Stimulated activated CD8-positive, alpha-beta memory T cell treated with anti-CD3 and anti-CD28 coated beads, Interleukin-12 subunit alpha, Interleukin-12 subunit beta, amount 100 ng/mL, for 1 hour (primary cell): ENCODE results near the gene LAMA3.

Experiments used
- DNase-seq: peaks from one replicate; pipeline ENCODE4 v3.0.0-alpha.2; 2020; ENCODE audit warnings: low read depth

LAMA3 gene

DNA sequence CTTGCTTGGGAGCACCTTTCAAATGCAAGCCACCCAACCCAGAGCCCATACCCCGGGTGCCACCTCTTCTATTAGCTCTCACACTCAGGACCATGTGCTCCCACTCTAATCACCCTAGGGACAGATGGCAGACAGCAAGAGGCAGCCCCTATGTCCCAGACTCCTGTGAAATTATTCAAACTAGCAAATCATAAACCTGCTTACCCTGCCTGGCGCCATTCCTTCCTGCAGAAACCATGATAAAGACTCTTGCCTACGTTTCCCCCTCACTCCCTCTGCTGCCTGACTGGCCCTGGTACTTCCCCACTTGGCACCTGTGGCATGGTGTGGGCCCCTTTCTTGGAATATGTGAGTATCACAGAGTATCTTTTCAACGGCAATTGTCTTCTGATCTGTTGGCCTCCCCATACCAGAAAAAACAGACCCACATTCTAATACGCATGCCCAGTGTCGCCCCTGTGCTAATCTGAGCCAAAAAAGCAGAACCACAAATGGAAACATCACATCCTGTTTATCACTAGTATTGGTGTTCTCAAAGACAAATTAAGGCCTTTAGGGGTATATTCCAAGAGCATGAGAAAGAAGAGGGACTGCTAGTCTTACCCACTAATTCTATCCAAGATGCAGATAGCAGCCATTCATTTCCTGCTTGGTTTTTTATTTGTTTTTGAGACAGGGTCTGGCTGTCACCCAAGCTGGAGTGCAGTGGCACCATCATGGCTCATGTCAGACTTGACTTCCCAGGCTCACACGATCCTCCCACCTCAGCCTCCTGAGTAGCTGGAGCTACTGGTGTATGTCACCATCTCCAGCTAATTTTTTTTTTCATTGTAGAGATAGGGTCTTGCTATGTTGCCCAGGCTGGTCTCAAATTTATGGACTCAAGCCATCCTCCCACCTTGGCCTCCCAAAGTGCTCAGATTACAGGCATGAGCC, 281.2 kb downstream of the LAMA3 start:
- no peak for DNase-seq

DNA sequence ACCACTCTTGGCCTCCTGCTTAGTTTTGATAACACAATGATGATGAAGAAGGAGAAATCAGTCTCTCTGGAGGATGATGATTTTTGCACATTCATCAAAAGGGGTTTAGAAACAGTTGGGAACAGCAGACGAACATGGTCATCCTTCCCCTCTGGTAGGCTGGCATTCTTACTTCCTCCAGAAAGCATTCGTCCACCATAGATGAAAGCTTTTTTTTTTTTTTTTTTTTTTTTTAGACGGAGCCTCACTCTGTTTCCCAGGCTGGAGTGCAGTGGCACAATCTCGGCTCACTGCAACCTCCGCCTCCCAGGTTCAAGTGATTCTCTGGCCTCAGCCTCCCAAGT, 281.8 kb downstream of the LAMA3 start:
- no peak for DNase-seq

DNA sequence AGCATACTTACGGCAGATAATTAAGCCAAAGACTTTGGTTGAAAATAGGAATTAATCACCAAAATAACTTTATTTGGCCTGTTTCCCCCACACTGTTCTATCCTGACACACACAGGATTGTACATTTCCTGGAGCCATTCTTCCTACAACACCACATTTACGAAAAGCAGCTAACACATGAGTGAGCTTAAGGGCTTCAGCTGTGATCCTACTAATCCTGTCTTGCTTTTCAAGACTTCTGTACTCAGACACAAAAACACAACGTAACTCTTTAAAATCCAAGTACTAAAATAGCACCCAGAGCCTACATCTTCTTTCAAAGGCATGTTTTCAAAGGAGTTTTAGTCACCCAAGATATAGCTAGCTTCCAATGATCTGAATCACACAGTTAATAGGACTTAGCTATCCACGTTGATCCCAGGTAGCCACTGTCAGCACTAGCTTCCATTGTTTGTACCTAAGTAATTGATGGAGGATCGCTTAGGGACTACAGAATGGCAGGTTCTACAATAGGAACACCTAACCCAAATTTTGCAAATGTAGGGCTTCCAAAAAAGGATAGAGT, 282.5 kb downstream of the LAMA3 start:
- DNase-seq = no peak

DNA sequence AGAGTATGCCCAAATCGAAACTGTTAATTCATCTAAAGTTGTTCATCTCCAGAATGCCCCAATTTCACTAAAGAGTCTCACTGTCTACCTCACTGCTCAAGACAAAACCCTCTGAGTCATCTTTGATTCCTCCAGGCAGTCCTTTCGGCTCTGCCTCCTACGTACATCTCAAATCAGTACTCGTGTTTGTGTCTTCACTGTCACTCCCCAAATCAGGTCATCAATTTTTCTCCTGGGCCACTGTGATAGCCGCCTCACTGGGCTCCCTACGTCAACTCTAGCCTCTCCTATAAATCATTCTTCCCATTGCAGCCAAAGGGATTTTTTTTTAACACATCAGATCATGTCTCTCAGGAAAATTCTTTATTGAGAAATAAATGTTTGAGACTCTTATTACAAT, 283.2 kb downstream of the LAMA3 start:
- no peak for DNase-seq

DNA sequence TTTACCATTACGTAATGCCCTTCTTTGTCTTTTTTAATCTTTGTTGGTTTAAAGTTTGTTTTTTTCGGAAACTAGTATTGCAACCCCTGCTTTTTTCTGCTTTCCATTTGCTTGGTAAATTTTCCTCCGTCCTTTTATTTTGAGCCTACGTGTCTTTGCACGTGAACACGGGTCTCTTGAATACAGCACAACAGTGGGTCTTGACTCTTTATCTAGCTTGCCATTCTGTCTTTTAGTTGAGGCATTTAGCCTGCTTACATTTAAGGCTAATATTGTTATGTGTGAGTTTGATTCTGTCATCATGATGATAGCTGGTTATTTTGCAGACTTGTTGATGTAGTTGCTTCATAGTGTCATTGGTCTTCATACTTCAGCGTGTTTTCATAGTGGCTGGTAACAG, 287.9 kb downstream of the LAMA3 start:
- DNase-seq = no peak

DNA sequence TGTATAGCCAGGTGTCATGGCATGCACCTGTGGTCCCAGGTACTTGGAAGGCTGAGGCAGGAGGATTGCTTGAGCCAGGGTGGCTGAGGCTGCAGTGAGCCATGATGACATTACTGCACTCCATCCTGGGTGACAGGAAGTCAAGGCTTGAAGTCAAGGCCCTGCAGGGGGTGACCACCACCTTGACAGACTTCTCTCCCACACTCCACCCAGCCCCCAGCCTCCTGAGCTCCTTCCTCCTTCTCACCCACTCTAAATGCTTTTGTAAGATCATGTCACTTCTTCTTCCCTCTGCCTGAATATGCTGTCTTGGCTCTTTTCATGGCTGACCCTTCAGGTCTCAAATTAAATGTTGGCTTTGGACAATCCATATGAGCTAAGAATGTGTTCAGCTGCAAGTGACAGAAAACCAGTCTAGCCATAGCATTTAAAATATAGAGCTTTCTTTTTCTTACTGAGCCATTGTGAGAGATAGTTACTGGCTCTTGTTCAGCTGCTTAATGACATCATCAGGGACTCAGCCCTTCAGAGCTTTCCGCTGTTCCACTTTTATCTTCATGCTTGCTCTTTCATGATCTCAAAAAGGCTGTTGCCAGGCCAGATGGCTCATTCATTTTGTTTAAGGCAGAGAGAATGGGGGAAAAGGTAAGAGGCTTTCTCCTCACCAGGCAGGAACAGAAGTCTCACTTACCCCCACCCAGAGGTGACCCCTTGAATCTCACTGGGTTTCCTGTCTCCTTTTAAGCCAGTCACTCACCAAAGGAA, 288.6 kb downstream of the LAMA3 start:
- no peak for DNase-seq

DNA sequence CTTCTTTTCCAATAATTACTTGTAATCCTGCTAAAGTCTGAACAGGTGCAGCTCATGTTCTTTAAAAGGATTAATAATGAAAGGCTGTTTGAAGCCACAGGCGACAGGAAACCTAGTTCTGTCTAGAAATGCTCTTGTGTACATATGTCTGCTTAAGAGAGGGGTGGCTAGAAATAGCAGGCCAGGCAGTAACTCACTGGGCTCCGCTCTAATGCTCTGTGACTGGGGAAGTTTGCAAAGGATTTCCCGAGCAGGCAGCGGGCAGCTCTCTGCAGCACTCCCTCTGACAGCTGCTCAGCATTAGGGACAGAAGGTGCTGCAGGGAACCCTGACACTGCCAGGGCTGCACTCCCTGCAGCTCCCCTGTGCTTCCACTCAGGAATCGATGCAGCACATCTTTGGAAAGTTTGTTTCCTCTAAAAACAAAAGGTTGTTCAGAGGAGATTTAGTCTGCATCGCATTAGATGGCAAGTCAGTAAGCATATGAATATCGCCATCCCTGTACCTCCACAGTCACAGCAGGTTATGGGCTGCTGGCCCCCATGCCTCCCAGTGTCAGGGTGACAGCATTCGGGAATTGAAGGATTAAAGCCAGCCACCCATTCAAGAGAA, 292.2 kb downstream of the LAMA3 start:
- DNase-seq = no peak

DNA sequence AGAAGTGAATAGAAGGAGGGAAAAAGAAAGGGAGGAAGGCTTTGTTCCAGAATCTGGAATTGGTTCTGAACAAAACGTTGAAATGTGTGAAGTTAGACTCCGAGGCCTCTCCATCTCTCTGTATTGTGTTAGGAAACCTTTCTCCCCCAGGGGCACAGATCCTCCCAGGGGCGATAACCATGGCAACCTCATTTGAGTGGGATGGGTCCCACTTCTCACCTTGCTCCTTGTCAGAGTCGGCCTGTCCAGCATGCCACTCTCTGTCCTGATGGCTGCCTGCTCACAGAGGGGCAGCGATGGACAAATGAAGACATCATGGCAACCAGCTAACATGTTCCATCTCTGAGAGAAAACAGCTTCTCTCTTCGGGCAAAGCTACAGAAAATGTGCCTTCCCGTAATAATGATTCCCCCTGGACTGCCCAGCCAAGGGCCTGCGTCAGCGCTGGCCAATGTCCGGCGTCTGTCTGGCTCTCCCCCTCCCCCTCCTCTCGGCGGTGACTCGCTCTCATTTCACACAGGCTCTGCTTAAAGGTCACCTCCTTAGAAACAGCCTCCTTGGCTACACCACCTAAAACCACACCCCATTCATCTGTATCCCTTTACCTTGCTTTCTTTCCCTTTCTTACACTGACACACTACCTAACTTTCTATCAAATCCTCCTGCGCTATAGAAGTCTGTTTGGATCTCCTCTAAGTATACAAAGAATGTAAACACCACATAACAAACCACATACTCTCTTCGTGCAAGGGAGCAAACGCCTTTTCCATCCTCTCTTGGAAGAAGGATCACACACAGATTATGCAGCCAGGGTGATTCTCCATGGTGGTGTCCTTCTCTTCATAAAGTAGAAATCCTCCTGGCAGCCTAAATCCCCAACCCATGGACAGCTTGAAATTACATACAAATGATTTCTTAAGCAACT, 293.2 kb downstream of the LAMA3 start:
- DNase-seq = no peak

DNA sequence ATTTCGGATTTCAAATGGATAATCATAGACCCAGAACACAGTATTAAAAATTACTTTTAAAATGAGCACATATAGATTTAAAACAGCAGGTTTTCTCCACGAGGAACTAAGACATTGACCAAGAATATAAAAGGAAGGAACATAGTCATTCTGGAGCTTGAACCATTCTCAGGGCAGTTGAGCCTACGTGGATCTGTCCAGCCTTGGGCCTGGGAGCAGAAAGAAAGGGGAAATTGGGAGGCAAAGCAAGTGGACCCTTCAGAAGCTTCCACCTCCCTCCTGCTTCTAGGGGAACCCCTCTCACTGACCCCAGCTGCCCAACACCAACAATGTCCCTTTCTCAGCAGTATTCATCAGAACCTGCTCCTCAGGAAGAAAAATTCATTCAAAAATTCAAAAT, 293.9 kb downstream of the LAMA3 start:
- no peak for DNase-seq

DNA sequence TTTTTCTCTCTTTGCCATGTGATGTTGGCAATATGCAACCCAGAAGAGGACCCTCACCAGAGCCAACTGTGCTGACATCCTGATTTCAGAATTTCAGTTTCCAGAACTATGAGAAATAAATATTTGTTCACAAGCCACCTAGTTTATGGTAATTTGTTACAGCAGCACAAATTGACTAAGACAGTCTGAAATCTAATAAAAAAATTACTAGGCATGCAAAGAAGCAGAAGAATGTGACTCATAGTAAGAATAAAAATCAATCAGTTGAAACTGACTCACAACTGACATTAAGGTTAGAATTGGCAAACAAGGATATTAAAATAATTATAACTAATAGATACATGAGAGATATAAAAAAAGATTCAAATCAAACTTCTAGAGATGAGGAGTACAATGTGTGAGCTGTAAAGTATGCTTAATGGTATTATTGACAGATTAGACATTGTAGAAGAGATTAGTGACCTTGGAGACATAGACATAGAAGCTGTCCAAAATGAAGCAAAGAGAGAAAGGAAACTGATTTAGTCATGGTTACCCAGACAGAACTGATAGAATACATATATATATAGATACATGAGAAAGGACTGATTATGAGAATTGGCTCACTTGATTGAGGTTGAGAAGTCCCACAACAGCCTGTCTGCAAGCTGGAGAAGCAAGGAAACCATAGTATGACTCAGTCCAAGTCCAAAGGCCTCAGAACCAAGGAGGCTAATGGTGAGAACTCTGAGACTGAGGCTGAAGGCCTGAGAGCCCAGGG, 297.5 kb downstream of the LAMA3 start:
- DNase-seq = no peak

DNA sequence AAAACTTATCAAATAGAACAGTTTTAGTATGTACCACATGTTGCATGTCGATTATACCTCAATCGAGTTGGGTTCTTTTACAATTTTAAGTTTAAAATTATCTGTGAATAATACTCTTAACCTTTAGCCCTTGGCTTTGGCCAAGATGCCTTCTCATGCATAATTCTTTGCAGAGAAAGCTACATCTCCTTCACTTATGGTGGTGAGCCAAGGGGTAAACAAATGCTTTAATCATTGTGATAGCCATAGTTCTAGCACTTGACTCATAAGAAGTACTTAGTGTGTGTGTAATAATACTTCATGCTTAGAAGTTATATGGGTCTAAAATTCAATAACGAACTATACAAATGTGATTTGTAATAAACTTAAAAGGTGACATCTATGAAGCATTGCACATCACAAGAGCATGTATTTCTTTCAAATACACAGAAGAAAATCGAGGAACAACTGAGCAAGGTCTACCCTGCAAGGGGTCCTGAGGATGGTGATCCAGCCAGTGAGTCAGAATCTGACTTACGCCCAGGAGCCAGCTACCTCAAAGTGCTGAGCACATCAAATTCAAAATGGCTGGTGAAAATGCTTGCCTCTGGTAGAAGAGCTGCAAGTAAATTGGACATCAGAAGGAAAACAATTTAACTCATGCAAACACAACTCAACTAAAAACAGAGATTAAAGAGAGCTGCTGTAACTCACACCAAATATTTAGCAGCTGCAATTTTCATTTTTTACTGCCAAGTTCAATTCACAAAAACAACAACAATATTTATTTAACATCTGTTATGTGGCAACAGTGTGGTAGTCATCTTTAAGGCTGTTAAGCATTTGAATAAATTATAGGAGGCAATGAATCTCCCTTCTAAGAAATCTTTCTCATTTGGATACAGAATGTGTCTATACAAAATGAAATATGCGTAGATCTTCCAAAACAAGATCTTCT, 301.5 kb downstream of the LAMA3 start:
- no peak for DNase-seq

DNA sequence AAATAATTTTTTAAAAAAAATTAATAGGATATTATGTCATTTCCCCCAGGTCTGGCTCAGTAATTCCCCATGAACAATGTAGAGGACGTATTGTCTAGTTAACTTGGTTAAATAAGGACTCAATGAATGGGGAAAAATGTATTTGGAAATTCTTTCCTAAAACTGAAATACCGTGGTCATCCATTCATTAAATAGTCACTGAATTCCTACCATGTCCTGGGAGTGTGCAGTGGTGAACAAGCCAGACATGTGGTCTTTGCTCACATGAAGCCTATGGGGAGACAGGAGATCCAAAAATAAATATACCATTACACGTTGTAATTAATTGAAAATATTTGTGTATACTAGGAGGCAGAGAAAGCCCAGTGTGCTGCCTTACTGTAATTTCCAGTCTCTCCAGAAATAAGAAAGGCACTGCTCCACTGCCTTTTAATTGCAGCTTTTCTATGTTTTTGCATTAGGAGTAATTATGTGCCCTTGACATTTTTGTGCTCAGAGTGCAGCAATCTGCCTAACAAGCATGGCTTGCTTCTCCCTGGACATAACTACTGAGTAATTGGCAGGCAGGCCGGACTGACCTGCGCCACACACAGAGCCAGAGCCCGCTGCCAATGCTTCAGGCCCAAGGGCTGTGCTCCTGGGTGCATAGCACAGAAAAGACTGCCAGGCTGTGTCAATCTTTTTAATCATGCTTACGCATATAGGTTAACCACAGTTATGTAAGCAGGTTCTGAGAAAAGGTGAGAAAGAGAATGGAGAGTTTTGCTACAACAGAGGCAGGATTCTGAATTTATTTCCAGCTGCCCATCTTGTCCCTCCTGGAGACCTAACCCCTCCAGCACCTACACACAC, 303.1 kb downstream of the LAMA3 start:
- DNase-seq = no peak

DNA sequence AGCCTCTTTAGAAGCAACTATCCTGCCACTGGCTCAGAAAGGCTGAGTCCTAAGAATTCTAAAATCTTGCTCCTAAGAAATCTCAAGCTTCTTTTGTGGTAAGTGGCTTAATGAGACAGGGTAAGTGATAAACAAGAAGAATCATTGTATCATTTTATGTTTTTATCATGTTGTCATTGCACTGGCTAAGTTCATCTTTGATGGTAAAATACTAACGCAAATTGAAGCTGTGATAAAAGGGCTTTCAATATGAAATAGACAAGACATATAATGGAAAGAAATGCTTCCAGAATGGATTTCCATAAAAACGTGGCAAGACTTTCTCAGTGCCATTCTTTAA, 303.7 kb downstream of the LAMA3 start:
- no peak for DNase-seq

DNA sequence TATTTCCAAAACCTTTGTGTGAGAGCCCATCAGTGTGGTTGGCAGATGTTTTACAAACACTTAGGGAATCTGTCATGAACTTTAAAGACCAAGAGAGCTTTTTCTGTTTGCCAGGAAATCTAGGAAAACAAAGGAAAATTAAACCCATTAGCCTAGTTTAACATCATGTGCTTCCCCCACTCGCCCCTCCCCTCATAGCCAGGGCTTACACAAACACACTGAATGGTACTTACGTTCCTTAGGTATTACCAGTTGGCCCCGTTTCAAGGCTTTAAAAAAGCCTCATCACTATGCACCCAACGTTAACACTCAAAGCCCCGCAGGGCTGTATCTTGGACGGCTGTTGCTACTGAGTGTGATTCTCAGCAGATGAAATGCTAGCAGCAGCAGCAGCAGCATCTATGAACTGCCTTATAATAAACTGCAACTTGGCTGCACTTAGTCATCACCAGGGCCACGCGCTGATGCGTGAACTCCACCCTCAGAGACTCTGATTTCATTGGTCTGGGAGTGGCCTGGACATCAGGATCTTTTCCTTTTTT, 305.2 kb downstream of the LAMA3 start:
- DNase-seq = no peak

DNA sequence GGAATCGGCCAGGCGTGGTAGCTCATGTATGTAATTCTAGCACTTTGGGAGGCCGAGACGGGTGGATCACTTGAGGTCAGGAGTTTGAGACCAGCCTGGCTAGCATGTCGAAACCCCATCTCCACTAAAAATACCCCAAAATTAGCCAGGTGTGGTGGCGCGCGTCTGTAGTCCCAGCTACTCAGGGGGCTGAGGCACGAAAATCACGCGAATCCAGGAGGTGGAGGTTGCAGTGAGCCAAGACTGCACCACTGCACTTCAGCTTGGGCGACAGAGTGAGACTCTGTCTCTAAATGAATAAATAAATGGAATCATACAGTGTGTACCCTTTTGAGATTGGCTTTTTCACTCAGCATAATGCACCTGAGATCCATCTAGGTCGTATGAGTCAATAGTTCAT, 305.9 kb downstream of the LAMA3 start:
- no peak for DNase-seq

DNA sequence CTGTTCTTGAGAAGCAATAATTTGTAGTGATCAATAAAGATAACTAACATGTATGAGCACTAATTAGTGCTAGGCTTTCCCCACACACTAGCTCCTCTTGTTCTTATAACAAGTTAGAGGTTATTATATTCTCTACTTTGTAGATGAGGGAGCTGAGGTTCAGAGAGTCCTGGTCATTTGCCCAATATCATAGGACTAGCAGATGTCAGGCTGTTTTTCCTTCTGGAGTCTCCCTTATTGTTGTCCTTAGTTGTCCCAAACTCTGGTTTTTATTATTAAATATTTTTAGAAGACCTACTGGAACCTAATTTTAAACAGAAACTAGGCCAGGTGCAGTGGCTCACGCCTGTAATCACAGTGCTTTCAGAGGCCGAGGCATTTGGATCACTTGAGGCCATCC, 308.8 kb downstream of the LAMA3 start:
- no peak for DNase-seq

DNA sequence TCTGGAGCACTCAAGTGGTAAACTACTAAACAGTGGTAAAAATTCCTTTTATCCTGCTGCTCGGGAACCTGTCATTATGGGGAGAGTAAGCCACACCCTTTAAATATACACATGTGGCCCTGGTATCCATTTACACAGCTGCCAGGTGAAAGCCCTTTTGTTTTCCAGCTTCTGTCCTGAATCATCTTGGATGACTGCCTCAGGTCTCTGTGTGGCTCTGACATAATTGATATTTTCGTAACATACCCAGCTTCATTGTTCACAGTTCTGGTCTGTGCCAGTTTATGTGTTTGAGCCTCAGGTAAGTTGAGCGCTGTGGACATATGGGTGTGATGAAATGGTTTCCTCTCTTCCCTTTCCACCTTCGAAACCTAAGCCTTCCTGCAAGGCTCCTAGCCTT, 309.6 kb downstream of the LAMA3 start:
- DNase-seq = no peak

DNA sequence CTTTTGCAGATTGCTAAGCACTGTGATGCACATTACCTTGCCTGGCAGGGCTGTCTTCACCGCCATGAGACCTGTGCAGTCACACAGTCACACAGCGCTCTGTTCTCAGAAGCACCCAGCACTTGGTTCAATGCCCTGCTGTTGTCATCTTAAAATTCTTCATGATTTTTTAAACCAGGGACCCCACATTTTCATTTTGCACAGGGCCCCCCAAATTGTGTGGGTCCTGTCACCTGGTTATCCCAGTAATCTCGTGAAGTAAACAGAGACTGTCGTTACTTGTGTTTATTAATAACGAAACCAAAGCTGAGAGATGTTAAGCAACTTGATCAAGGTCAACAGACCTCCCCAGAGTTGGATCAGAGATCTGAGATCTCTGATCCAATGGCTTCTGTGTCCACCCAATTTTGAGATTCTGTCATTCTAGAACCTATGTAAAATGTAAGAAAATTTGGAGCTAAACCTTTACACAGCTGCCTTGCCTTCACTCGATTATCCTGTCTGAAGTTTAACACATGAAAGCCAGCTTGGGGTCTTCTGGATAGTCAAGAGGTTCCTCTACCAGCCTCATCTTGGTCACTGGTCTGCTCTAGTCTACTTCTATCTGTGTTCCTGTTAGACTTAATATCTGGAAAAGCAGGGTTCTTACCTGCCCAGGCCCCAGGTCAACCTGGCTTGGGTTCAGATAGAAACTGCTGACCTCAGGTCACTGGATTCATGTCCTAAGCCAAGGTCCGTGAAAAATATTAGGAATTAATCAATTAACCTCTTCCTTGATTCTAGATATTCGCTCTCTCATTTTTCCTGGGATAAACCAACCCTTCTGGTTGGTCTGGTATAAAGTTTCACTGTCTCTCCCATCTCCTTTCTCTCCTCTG, 311.6 kb downstream of the LAMA3 start:
- DNase-seq = no peak
